Natural killer cell (primary cell): Measurements from ENCODE around the gene FAM78B. TPM values are rescaled to one million over a fixed set of nuclear protein-coding genes. Genes with fewer than 3 reads are reported as not detected.

Experiments
- ATAC-seq, 3 donors: fragments of 150-1000 bp in 2 of 3; fragments of 200-7000 bp in 1 of 3; cut with Tn5 transposase; 1 replicate in 1 of 3; 2 replicates in 2 of 3; pipeline ENCODE4 v1.10.0; 2021; ENCODE audit warnings: mild to moderate bottlenecking in 2 of 3, moderate library complexity in 2 of 3
- DNase-seq, 2 donors: peaks; one replicate each; pipeline versions ENCODE4 v3.0.0 to v3.0.0-alpha.2; 2013 to 2021; ENCODE audit warnings: mixed read lengths in 1 of 2
- H3K27ac ChIP-seq: one replicate; pipeline ENCODE4 v1.5.1; 2013; ENCODE audit warnings: mild to moderate bottlenecking, low read length
- H3K27me3 ChIP-seq: one replicate; pipeline ENCODE4 v1.6.1; 2013; ENCODE audit warnings: low read length; ENCODE audit not compliant: control insufficient read depth, insufficient read depth
- H3K36me3 ChIP-seq: one replicate; pipeline ENCODE4 v1.6.1; 2013; ENCODE audit warnings: low read length; ENCODE audit not compliant: control insufficient read depth, insufficient read depth
- H3K4me1 ChIP-seq: one replicate; pipeline ENCODE4 v1.6.1; 2013; ENCODE audit warnings: low read length; ENCODE audit not compliant: control insufficient read depth, insufficient read depth
- H3K4me3 ChIP-seq: one replicate; pipeline ENCODE4 v1.5.1; 2013; ENCODE audit warnings: low read length
- H3K9me3 ChIP-seq: one replicate; pipeline ENCODE4 v1.6.1; 2013; ENCODE audit warnings: low read length; ENCODE audit not compliant: control insufficient read depth, insufficient read depth
- H3K27ac Mint-ChIP-seq, 2 donors: one replicate each; pipeline ENCODE4 v1.8.0; 2022; ENCODE audit warnings: mild to moderate bottlenecking in 2 of 2, mixed read lengths in 2 of 2, moderate library complexity in 1 of 2
- H3K27me3 Mint-ChIP-seq, 2 donors: one replicate each; pipeline ENCODE4 v1.8.0; 2022; ENCODE audit warnings: low read depth in 2 of 2, mixed read lengths in 2 of 2
- H3K36me3 Mint-ChIP-seq: one replicate; pipeline ENCODE4 v1.8.0; 2022; ENCODE audit warnings: mixed read lengths
- H3K4me1 Mint-ChIP-seq, 2 donors: one replicate each; pipeline ENCODE4 v1.8.0; 2022; ENCODE audit warnings: mixed read lengths in 2 of 2
- H3K4me3 Mint-ChIP-seq: one replicate; pipeline ENCODE4 v1.8.0; 2022; ENCODE audit warnings: mild to moderate bottlenecking, moderate library complexity, mixed read lengths
- H3K9me3 Mint-ChIP-seq, 2 donors: one replicate each; pipeline ENCODE4 v1.8.0; 2022; ENCODE audit warnings: mixed read lengths in 2 of 2
- WGBS: methylation state at CpG from one replicate; pipeline ENCODE4 v1.1.7; 2013; ENCODE audit warnings: missing lambda C conversion rate; ENCODE audit not compliant: insufficient coverage; 5-methylcytosine and 5-hydroxymethylcytosine counted together
- intact Hi-C: fragments of 100-400 bp; cut with micrococcal nuclease; formaldehyde crosslinking; loops from one replicate; pipeline ENCODE4 v1.14.2; 2022
- total RNA-seq, 4 donors: library from RNA; stranded (reverse); fragments of 120-200 nt in 1 of 4; gene quantifications; one replicate each; pipeline versions ENCODE4 v1.2.3 to v1.2.4, GENCODE V29; 2013 to 2022
- TF ChIP-seq, protein P1 (sequence below): fragments of 200-600 bp; IDR thresholded peaks from one replicate; pipeline ENCODE4 v1.8.0; 2022; ENCODE audit warnings: antibody characterized with exemption

Gene FAM78B
- total RNA-seq, 3 donors from 2014 or later (not counting 1 experiment from before 2014, with no cell fraction given): not detected

DNA sequence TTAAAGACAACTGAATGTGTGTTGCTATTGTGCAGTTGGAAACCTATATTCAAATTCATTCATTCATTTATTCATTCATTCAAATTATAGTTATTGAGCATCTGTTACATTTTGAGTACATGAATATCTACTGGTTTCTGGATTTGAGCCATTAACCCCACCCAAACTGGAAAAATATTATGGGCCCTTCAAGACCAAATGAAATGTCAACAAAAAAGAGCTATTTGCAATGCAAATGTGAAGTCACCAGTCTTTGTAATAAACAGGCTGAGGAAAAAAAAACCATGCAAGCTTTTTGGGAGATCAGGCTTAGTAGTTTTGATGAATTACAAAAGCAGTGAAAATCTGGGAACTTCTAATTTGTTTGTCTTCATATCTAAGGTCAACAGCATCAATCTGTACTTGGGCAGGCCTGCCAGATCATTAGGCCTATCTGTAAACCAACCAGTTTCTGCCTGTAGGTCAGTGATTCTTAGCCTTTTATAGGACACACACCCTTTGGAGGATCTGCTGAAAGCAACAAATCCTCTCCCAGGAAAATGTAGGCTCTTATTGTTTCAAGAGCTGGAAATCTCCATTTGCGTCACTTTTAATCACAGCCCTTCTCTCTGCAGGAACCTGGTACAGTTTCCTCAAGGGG is 134.7 kb downstream of the FAM78B start:
- intact Hi-C loops: no loop called here
- TF ChIP-seq, protein P1, sequence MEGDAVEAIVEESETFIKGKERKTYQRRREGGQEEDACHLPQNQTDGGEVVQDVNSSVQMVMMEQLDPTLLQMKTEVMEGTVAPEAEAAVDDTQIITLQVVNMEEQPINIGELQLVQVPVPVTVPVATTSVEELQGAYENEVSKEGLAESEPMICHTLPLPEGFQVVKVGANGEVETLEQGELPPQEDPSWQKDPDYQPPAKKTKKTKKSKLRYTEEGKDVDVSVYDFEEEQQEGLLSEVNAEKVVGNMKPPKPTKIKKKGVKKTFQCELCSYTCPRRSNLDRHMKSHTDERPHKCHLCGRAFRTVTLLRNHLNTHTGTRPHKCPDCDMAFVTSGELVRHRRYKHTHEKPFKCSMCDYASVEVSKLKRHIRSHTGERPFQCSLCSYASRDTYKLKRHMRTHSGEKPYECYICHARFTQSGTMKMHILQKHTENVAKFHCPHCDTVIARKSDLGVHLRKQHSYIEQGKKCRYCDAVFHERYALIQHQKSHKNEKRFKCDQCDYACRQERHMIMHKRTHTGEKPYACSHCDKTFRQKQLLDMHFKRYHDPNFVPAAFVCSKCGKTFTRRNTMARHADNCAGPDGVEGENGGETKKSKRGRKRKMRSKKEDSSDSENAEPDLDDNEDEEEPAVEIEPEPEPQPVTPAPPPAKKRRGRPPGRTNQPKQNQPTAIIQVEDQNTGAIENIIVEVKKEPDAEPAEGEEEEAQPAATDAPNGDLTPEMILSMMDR: no peak
- no peaks in the 10 kb centered on the region for H3K4me1 ChIP-seq
- Mint-ChIP-seq H3K36me3 (no peaks in the 10 kb centered on the region), H3K27me3 (peaks cover 8 to 20% of the 10 kb centered on the region in 2 donors), H3K27ac (no peak overlapping the region), H3K4me3 (no peak overlapping the region), H3K4me1 (no peaks in the 10 kb centered on the region), H3K9me3 (peaks cover 3% of the 10 kb centered on the region in 2 donors)
- DNase-seq (no peak), ATAC-seq (no peak)
- H3K36me3 ChIP-seq: no peaks in the 10 kb centered on the region
- peaks cover 3% of the 10 kb centered on the region for H3K27me3 ChIP-seq
- WGBS: 100% methylated on average over 1 of the region's 1 CpG
- no peaks in the 10 kb centered on the region for H3K9me3 ChIP-seq
- H3K4me3 ChIP-seq: no peak overlapping the region
- no peak overlapping the region for H3K27ac ChIP-seq

- Mint-ChIP-seq H3K4me1 (no peaks in the 10 kb centered on the region), H3K36me3 (no peaks in the 10 kb centered on the region), H3K27ac (no peak overlapping the region), H3K4me3 (no peak overlapping the region), H3K27me3 (peaks cover 7 to 40% of the 10 kb centered on the region in 2 donors), H3K9me3 (peaks cover 3 to 5% of the 10 kb centered on the region in 2 donors)
- Histone ChIP-seq H3K9me3 (no peaks in the 10 kb centered on the region), H3K27me3 (peaks cover 7% of the 10 kb centered on the region), H3K4me1 (no peaks in the 10 kb centered on the region), H3K36me3 (no peaks in the 10 kb centered on the region), H3K4me3 (no peak overlapping the region), H3K27ac (no peak overlapping the region)
- intact Hi-C loops: no loop called here
- ATAC-seq (no peak), DNase-seq (no peak)
- 85% methylated on average over 4 of the region's 4 CpGs for WGBS
- TF ChIP-seq, protein P1: no peak
Measured at GRCh38 chr1:166029196-166029945, 137.4 kb downstream of the FAM78B start.

GRCh38 chr1:166026555-166026954 is 140.2 kb downstream of the FAM78B start:
- H3K9me3 ChIP-seq: no peaks in the 10 kb centered on the region
- DNase-seq (no peak), ATAC-seq (no peak)
- Mint-ChIP-seq H3K4me1 (no peaks in the 10 kb centered on the region), H3K27me3 (peaks cover 8 to 45% of the 10 kb centered on the region in 2 donors), H3K9me3 (peaks cover 3 to 5% of the 10 kb centered on the region in 2 donors), H3K4me3 (no peak overlapping the region), H3K36me3 (no peaks in the 10 kb centered on the region), H3K27ac (no peak overlapping the region)
- no peaks in the 10 kb centered on the region for H3K4me1 ChIP-seq
- 40% methylated on average over 1 of the region's 1 CpG for WGBS
- no peak overlapping the region for H3K27ac ChIP-seq
- H3K4me3 ChIP-seq: no peak overlapping the region
- TF ChIP-seq, protein P1: no peak
- intact Hi-C loops: no loop called here
- peaks cover 4% of the 10 kb centered on the region for H3K27me3 ChIP-seq
- H3K36me3 ChIP-seq: no peaks in the 10 kb centered on the region
